Colon (tissue), 2 donors: ENCODE results near the gene CTIF.

ENCODE experiments used
- FAIRE-seq: peaks from 2 replicates; lab custom pipeline; 2012; peaks lifted over from hg19 to GRCh38; lab: Jason Lieb, UNC
- donor health status: control.
- donor health status: control.

The CTIF gene

GRCh38 chr18:48602759-48603390, 64.0 kb downstream of the CTIF start:
- no peak for FAIRE-seq

GRCh38 chr18:48605408-48605845, 66.6 kb downstream of the CTIF start:
- no peak for FAIRE-seq

GRCh38 chr18:48607056-48607984, 68.5 kb downstream of the CTIF start:
- no peak for FAIRE-seq

- FAIRE-seq = no peak
These were observed 69.8 kb downstream of the CTIF start for GRCh38 chr18:48608581-48608980.

- no peak for FAIRE-seq
These were observed 70.3 kb downstream of the CTIF start for GRCh38 chr18:48609114-48609513.

GRCh38 chr18:48609820-48610815, 71.3 kb downstream of the CTIF start:
- FAIRE-seq = no peak

- FAIRE-seq = no peak
These were observed 72.4 kb downstream of the CTIF start for GRCh38 chr18:48611203-48611602.

- FAIRE-seq = no peak
These were observed 73.1 kb downstream of the CTIF start for GRCh38 chr18:48611785-48612480.

GRCh38 chr18:48612511-48612910, 73.7 kb downstream of the CTIF start:
- no peak for FAIRE-seq

- FAIRE-seq = no peak
These were observed 74.1 kb downstream of the CTIF start for GRCh38 chr18:48612917-48613316.

GRCh38 chr18:48613589-48614404, 75.0 kb downstream of the CTIF start:
- FAIRE-seq = no peak

GRCh38 chr18:48615566-48616401, 77.0 kb downstream of the CTIF start:
- no peak for FAIRE-seq

- FAIRE-seq = no peak
These were observed 77.8 kb downstream of the CTIF start for GRCh38 chr18:48616484-48617255.

GRCh38 chr18:48617844-48618497, 79.1 kb downstream of the CTIF start:
- FAIRE-seq = no peak

- FAIRE-seq = no peak
These were observed 80.2 kb downstream of the CTIF start for GRCh38 chr18:48619016-48619415.

- FAIRE-seq = no peak
These were observed 80.7 kb downstream of the CTIF start for GRCh38 chr18:48619501-48619900.

- no peak for FAIRE-seq
These were observed 81.2 kb downstream of the CTIF start for GRCh38 chr18:48620071-48620470.

GRCh38 chr18:48621240-48621639, 82.4 kb downstream of the CTIF start:
- no peak for FAIRE-seq
